Mesangial cell (primary cell): ENCODE results near the gene SLC2A1. TPM values are rescaled to one million over a fixed set of nuclear protein-coding genes. Genes with fewer than 3 reads are reported as not detected.

Experiments
- total RNA-seq: library from RNA; depleted of rRNA; stranded (reverse); fragments of >200 nt; gene quantifications from 2 replicates; pipeline ENCODE4 v1.2.3, GENCODE V29; 2015

Gene SLC2A1
- 255 and 274 TPM in 2 replicates for total RNA-seq

DNA sequence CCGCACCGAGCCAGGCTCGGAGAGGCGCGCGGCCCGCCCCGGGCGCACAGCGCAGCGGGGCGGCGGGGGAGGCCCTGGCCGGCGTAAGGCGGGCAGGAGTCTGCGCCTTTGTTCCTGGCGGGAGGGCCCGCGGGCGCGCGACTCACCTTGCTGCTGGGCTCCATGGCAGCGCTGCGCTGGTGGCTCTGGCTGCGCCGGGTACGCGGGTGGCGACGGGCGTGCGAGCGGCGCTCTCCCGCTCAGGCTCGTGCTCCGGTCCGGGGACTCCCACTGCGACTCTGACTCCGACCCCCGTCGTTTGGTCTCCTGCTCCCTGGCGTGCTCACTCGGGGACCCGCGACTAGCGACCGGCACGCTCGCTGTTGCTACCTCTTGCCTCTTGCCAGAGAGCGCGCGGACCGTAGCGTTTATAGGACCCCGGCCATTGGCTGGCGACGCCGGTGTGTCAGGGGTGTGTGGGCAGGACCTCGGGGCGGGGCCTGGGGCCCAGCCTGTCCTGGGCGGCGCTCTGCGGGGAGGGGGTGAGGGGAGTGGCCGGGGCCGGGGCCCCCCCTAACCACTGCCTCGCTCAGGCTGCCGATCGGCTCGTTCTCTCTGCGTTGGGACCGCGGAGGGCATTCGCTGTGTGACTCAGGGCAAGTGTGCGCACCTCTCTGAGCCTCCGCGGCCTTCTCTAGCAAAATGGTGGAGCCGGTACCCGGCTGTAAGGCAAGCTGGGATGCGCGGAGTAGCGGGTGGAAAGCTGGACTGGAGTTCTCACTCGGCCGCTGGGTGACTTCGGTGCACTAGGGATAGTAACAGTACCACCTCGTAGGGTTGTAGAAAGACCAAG, at the start of gene SLC2A1:
SLC2A1 (minus strand) TSS at position 381 of the 832 bp plus-strand sequence; CDS start at position 164, 217 bp downstream.

Other genes with a start within 250 kb of the SLC2A1 start
- 1.8 TPM in 1 of 2 replicates, not detected in the other for gene CLDN19, start 218.6 kb downstream of the SLC2A1 start, total RNA-seq
- gene P3H1, start 191.8 kb downstream of the SLC2A1 start, total RNA-seq: 130 and 153 TPM in 2 replicates
- gene C1orf50, start 191.6 kb downstream of the SLC2A1 start, total RNA-seq: 2.8 and 4.1 TPM in 2 replicates
- gene TMEM269, start 173.9 kb downstream of the SLC2A1 start, total RNA-seq: 0.25 TPM in 1 of 2 replicates, not detected in the other
- 8.1 and 13.4 TPM in 2 replicates for gene ERMAP, start 141.7 kb downstream of the SLC2A1 start, total RNA-seq
- gene SVBP, start 141.5 kb downstream of the SLC2A1 start, total RNA-seq: 14.5 and 15.3 TPM in 2 replicates
- gene ZNF691, start 112.3 kb downstream of the SLC2A1 start, total RNA-seq: 5.4 and 11.9 TPM in 2 replicates
- 22.7 and 100 TPM in 2 replicates for gene EBNA1BP2, start 213.4 kb upstream of the SLC2A1 start, total RNA-seq
- 0.25 TPM in 1 of 2 replicates, not detected in the other for gene CFAP57, start 213.5 kb upstream of the SLC2A1 start, total RNA-seq